OCI-LY1 (cell line): ENCODE measurements around the gene MRPL50.

Experiments
- H2AFZ ChIP-seq: fragments of 200-600 bp; sonication (generic), shearing (Covaris generic); 2 replicates; pipeline ENCODE4 v1.6.0; 2014; ENCODE audit warnings: antibody characterized with exemption, mild to moderate bottlenecking, low read length
- H3F3A ChIP-seq: fragments of 200-600 bp; sonication (generic), shearing (Covaris generic); 2 replicates; pipeline ENCODE4 v1.6.0; 2014; ENCODE audit warnings: mild to moderate bottlenecking, antibody characterized with exemption, low read length, moderate library complexity; ENCODE audit not compliant: insufficient read depth
- H3K27ac ChIP-seq: fragments of 200-600 bp; sonication (generic); 2 replicates; pipeline ENCODE4 v1.5.1; 2014; ENCODE audit warnings: low read length, mixed run types, mild to moderate bottlenecking, low read depth; ENCODE audit not compliant: poor library complexity, severe bottlenecking
- H3K27me3 ChIP-seq: fragments of 200-600 bp; sonication (generic); 2 replicates; pipeline ENCODE4 v1.6.0; 2014; ENCODE audit warnings: antibody characterized with exemption, mild to moderate bottlenecking, low read length, moderate library complexity; ENCODE audit not compliant: insufficient read depth
- H3K36me3 ChIP-seq: fragments of 200-600 bp; sonication (generic); 2 replicates; pipeline ENCODE4 v1.6.1; 2014; ENCODE audit warnings: mild to moderate bottlenecking, antibody characterized with exemption, low read length, moderate library complexity, mixed read lengths; ENCODE audit not compliant: insufficient read depth
- H3K4me1 ChIP-seq: fragments of 200-600 bp; sonication (generic); 2 replicates; pipeline ENCODE4 v1.5.1; 2014; ENCODE audit warnings: mild to moderate bottlenecking, low read length, moderate library complexity; ENCODE audit not compliant: insufficient read depth, severe bottlenecking
- H3K4me2 ChIP-seq: fragments of 200-600 bp; sonication (generic), shearing (Covaris generic); 2 replicates; pipeline ENCODE4 v1.6.1; 2014; ENCODE audit warnings: low read length
- H3K4me3 ChIP-seq: fragments of 200-600 bp; sonication (generic); 2 replicates; pipeline ENCODE4 v1.5.1; 2014; ENCODE audit warnings: low read length, low read depth, mild to moderate bottlenecking, mixed read lengths; ENCODE audit not compliant: poor library complexity, severe bottlenecking
- H3K79me2 ChIP-seq: fragments of 200-600 bp; shearing (Covaris generic); 2 replicates; pipeline ENCODE4 v1.6.1; 2016; ENCODE audit warnings: mixed run types, low read length, mixed read lengths; ENCODE audit not compliant: insufficient read depth
- H3K9ac ChIP-seq: fragments of 200-600 bp; sonication (generic), shearing (Covaris generic); 2 replicates; pipeline ENCODE4 v1.6.1; 2014; ENCODE audit warnings: mild to moderate bottlenecking, low read length, mixed read lengths
- H3K9me2 ChIP-seq: fragments of 200-600 bp; sonication (generic), shearing (Covaris generic); 2 replicates; pipeline ENCODE4 v1.6.1; 2014; ENCODE audit warnings: low read depth, mild to moderate bottlenecking, low read length, mixed read lengths
- H3K9me3 ChIP-seq: fragments of 200-600 bp; shearing (Covaris generic); 2 replicates; pipeline ENCODE4 v1.6.1; 2014; ENCODE audit warnings: low read length, mixed read lengths
- H4K20me1 ChIP-seq: fragments of 200-600 bp; sonication (generic), shearing (Covaris generic); 2 replicates; pipeline ENCODE4 v1.6.0; 2016; ENCODE audit warnings: mild to moderate bottlenecking, low read length; ENCODE audit not compliant: insufficient read depth
- CTCF ChIP-seq: fragments of 200-600 bp; sonication (generic), shearing (Covaris generic); IDR thresholded peaks from 2 replicates; pipeline ENCODE4 v1.5.1; 2017; ENCODE audit warnings: mild to moderate bottlenecking, antibody characterized with exemption, low read length, moderate library complexity, mixed read lengths
- EZH2 ChIP-seq: fragments of 200-600 bp; sonication (generic), shearing (Covaris generic); IDR thresholded peaks from 2 replicates; pipeline ENCODE4 v1.8.0; 2017; ENCODE audit warnings: borderline replicate concordance, mixed run types, mild to moderate bottlenecking, antibody characterized with exemption, low read length, moderate library complexity, mixed read lengths

Gene MRPL50

DNA sequence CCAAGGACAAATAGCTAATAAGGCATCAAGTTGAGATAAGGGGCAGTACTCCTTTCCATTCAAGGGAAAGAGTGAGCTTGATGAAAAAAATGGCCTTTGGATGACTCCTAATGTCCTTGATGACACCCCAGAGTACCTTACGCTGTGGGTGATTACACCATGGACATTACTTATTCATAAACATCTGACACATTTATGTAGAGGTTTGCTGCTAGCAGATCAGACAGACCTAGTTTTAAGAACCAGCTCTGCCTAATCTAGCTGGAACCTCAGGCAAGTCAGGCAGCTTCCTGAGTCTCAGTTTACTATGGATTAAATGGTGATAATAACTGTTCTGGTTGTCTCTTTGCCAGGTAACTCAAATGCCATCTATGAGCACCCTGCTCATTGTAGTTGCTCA lies 34.3 kb upstream of the MRPL50 start:
- H3K27me3 ChIP-seq: no peaks in the 10 kb centered on the region
- no peaks in the 10 kb centered on the region for H4K20me1 ChIP-seq
- H3K36me3 ChIP-seq: no peaks in the 10 kb centered on the region
- H3K9ac ChIP-seq: no peak overlapping the region
- H3K9me3 ChIP-seq: 0 out of 2 replicates have a peak, but pooled peaks cover 3% of the 10 kb centered on the region
- H3K4me3 ChIP-seq: no peak overlapping the region
- H3F3A ChIP-seq: no peaks in the 10 kb centered on the region
- no peaks in the 10 kb centered on the region for H3K79me2 ChIP-seq
- peaks cover 9% of the 10 kb centered on the region for H3K4me1 ChIP-seq
- H2AFZ ChIP-seq: no peak overlapping the region
- H3K4me2 ChIP-seq: no peak overlapping the region
- H3K27ac ChIP-seq: no peak overlapping the region
- TF ChIP-seq EZH2: no peak
- TF ChIP-seq CTCF: no peak
- H3K9me2 ChIP-seq: no peaks in the 10 kb centered on the region

- Histone ChIP-seq H3K4me2 (no peak overlapping the region), H3K27me3 (no peaks in the 10 kb centered on the region), H3K36me3 (no peaks in the 10 kb centered on the region), H3K4me1 (peaks cover 13% of the 10 kb centered on the region), H3K9ac (no peak overlapping the region), H2AFZ (no peak overlapping the region), H3K4me3 (no peak overlapping the region), H3F3A (no peaks in the 10 kb centered on the region), H3K9me3 (0 out of 2 replicates have a peak, but pooled peaks cover 3% of the 10 kb centered on the region), H3K9me2 (no peaks in the 10 kb centered on the region), H3K27ac (no peak overlapping the region), H4K20me1 (no peaks in the 10 kb centered on the region), H3K79me2 (no peaks in the 10 kb centered on the region)
- TF ChIP-seq CTCF (no peak), EZH2 (no peak)
Measured at GRCh38 chr9:101432171-101432570, 33.8 kb upstream of the MRPL50 start.

- Histone ChIP-seq H3K4me3 (no peak overlapping the region), H3K36me3 (no peaks in the 10 kb centered on the region), H3K27me3 (no peaks in the 10 kb centered on the region), H3K27ac (no peak overlapping the region), H3K4me1 (peaks cover 13% of the 10 kb centered on the region), H4K20me1 (no peaks in the 10 kb centered on the region), H3K9me3 (0 out of 2 replicates have a peak, but pooled peaks cover 3% of the 10 kb centered on the region), H3K9ac (no peak overlapping the region), H3F3A (no peaks in the 10 kb centered on the region), H3K79me2 (no peaks in the 10 kb centered on the region), H3K9me2 (no peaks in the 10 kb centered on the region), H3K4me2 (no peak overlapping the region), H2AFZ (no peak overlapping the region)
- TF ChIP-seq CTCF (no peak), EZH2 (no peak)
Measured at GRCh38 chr9:101429736-101430135, 31.3 kb upstream of the MRPL50 start.
